AG04450 (cell line): Measurements from ENCODE around the gene ZNF341. TPM values are rescaled to one million over a fixed set of nuclear protein-coding genes. Genes with fewer than 3 reads are reported as not detected.

ENCODE experiments used
- CTCF ChIA-PET: fragments of 300-600, 350-600 bp; formaldehyde crosslinking; extraction: SDS; loops from one replicate; lab custom pipeline; 2022; ENCODE audit warnings: antibody characterized with exemption, inconsistent platforms; lab: Charles Lee
- POLR2A ChIA-PET: fragments of 350-600 bp; formaldehyde crosslinking; extraction: SDS; loops from one replicate; lab custom pipeline; 2021; ENCODE audit warnings: antibody characterized with exemption, inconsistent platforms; lab: Yijun Ruan, JAX
- DNase-seq: peaks from one replicate; pipeline ENCODE4 v3.0.0-alpha.2; 2011; ENCODE audit warnings: low read depth, low spot score
- H3K27ac ChIP-seq: one replicate; pipeline ENCODE4 v1.5.1; 2012; ENCODE audit warnings: low read depth, low read length, control low read depth
- H3K27me3 ChIP-seq: one replicate; pipeline ENCODE4 v1.6.0; 2012; ENCODE audit warnings: low read length; ENCODE audit not compliant: control insufficient read depth, insufficient read depth
- H3K4me3 ChIP-seq: 2 replicates; pipeline ENCODE4 v1.5.1; 2011; ENCODE audit warnings: mild to moderate bottlenecking, low read depth, low read length, control low read depth
- H3K9me3 ChIP-seq: 2 replicates; pipeline ENCODE4 v1.5.1; 2012; ENCODE audit warnings: low read length; ENCODE audit not compliant: control insufficient read depth, insufficient read depth
- CTCF ChIP-seq: IDR thresholded peaks from 2 replicates; pipeline ENCODE4 v1.5.1; 2011; ENCODE audit warnings: low read depth, low read length, control low read depth, inconsistent platforms
- polyA plus RNA-seq: library from polyadenylated mRNA; depleted of rRNA; stranded (reverse); fragments of >200 nt; gene quantifications from 2 replicates; pipeline ENCODE4 v1.2.3, GENCODE V29; 2011

The ZNF341 gene
- polyA plus RNA-seq, 1 experiment: 1.5 TPM

- no peak for DNase-seq
- POLR2A ChIA-PET: interaction anchor here (0.7 kb wide), 1 partner anchor 255 kb away, joined by 3 read pairs; no protein-coding TSS in a partner anchor
- CTCF ChIA-PET: no interaction called here
- no peaks in the 10 kb centered on the region for H3K9me3 ChIP-seq
- no peak overlapping the region for H3K27ac ChIP-seq
- TF ChIP-seq CTCF: no peak
- no peaks in the 10 kb centered on the region for H3K27me3 ChIP-seq
- H3K4me3 ChIP-seq: no peak overlapping the region
Observed at GRCh38 chr20:33828326-33828844, 96.6 kb downstream of the ZNF341 start.

GRCh38 chr20:33828967-33829560, 97.3 kb downstream of the ZNF341 start:
- DNase-seq: no peak
- no peaks in the 10 kb centered on the region for H3K9me3 ChIP-seq
- CTCF ChIA-PET: no interaction called here
- TF ChIP-seq CTCF: no peak
- H3K4me3 ChIP-seq: no peak overlapping the region
- H3K27me3 ChIP-seq: no peaks in the 10 kb centered on the region
- peak overlapping the region; percentile 34 for H3K27ac ChIP-seq
- POLR2A ChIA-PET: no interaction called here

- Histone ChIP-seq H3K27me3 (no peaks in the 10 kb centered on the region), H3K27ac (no peak overlapping the region), H3K9me3 (no peaks in the 10 kb centered on the region), H3K4me3 (no peak overlapping the region)
- ChIA-PET POLR2A (no interaction called here), CTCF (no interaction called here)
- DNase-seq: no peak
- no peak for TF ChIP-seq CTCF
Observed at GRCh38 chr20:33829636-33830035, 97.8 kb downstream of the ZNF341 start.

- DNase-seq: no peak
- POLR2A ChIA-PET: interaction anchor here (0.6 kb wide), 2 partner anchors 392 to 573 kb away, joined by 4 to 5 read pairs; no protein-coding TSS in a partner anchor
- H3K27me3 ChIP-seq: no peaks in the 10 kb centered on the region
- no peak overlapping the region for H3K4me3 ChIP-seq
- H3K9me3 ChIP-seq: no peaks in the 10 kb centered on the region
- TF ChIP-seq CTCF: no peak
- CTCF ChIA-PET: no interaction called here
- H3K27ac ChIP-seq: no peak overlapping the region
Observed at GRCh38 chr20:33830371-33830770, 98.6 kb downstream of the ZNF341 start.

GRCh38 chr20:33832103-33832804, 100.5 kb downstream of the ZNF341 start:
- TF ChIP-seq CTCF: no peak
- CTCF ChIA-PET: no interaction called here
- POLR2A ChIA-PET: no interaction called here
- no peak for DNase-seq
- Histone ChIP-seq H3K27me3 (no peaks in the 10 kb centered on the region), H3K9me3 (peaks cover 3% of the 10 kb centered on the region; the same call in 1 of the 2 replicates), H3K4me3 (no peak overlapping the region), H3K27ac (no peak overlapping the region)
